K562 (cell line): ENCODE measurements around the gene OR2D2. TPM values are rescaled to one million over a fixed set of nuclear protein-coding genes. Genes with fewer than 3 reads are reported as not detected.

ENCODE experiments used
- ATF6 ChIP-seq: sonication (generic); formaldehyde crosslinking; IDR thresholded peaks from 2 replicates; pipeline ENCODE4 v1.4.0; 2020; ENCODE audit warnings: mild to moderate bottlenecking, missing genetic modification reagents
- CEBPB ChIP-seq: fragments of 450-650 bp; IDR thresholded peaks from 2 replicates; pipeline ENCODE4 v1.6.1; 2016; ENCODE audit warnings: missing genetic modification characterization, missing compliant biosample characterization
- DMBX1 ChIP-seq: fragments of 250-450 bp; sonication (Bioruptor Pico); IDR thresholded peaks from 2 replicates; pipeline ENCODE4 v1.8.0; 2022; ENCODE audit warnings: inconsistent platforms, mild to moderate bottlenecking, moderate library complexity, borderline replicate concordance
- ELF2 ChIP-seq: fragments of 250-450 bp; sonication (Bioruptor Pico); IDR thresholded peaks from 2 replicates; pipeline ENCODE4 v1.5.0; 2021; ENCODE audit warnings: mild to moderate bottlenecking
- ESRRA ChIP-seq: fragments of 450-650 bp; IDR thresholded peaks from 2 replicates; pipeline ENCODE4 v1.6.1; 2014; ENCODE audit warnings: low read depth, mild to moderate bottlenecking, moderate library complexity, borderline replicate concordance
- HDAC1 ChIP-seq, 2 experiments: fragments of 450-650 bp; IDR thresholded peaks; 2 replicates each; pipeline ENCODE4 v1.6.1; 2016 to 2017; ENCODE audit warnings: inconsistent platforms in 1 of 2, mild to moderate bottlenecking in 1 of 2, moderate library complexity in 1 of 2
- HLTF ChIP-seq: fragments of 450-650 bp; IDR thresholded peaks from 2 replicates; pipeline ENCODE4 v1.6.1; 2016
- MECOM ChIP-seq: fragments of 250-450 bp; sonication (Bioruptor Pico); IDR thresholded peaks from 2 replicates; pipeline ENCODE4 v1.8.0; 2022; ENCODE audit warnings: inconsistent platforms
- NFRKB ChIP-seq: fragments of 450-650 bp; IDR thresholded peaks from 2 replicates; pipeline ENCODE4 v1.6.1; 2016; ENCODE audit warnings: low read depth
- PHB ChIP-seq: fragments of 250-450 bp; sonication (Bioruptor Pico); IDR thresholded peaks from 2 replicates; pipeline ENCODE4 v1.5.0; 2021
- POLR2AphosphoS2 ChIP-seq: IDR thresholded peaks from 2 replicates; pipeline ENCODE4 v1.6.1; 2012; ENCODE audit warnings: low read length, improper control_type of control experiment
- RCOR1 ChIP-seq, 2 experiments: IDR thresholded peaks; 2 replicates each; pipeline ENCODE4 v1.6.1; 2012; ENCODE audit warnings: low read depth in 2 of 2, low read length in 2 of 2, borderline replicate concordance in 1 of 2, improper control_type of control experiment in 1 of 2
- U2AF2 ChIP-seq: fragments of 200-400 bp; formaldehyde crosslinking; optimal IDR thresholded peaks from 2 replicates; pipeline ENCODE3; 2017; ENCODE audit warnings: low read depth, mild to moderate bottlenecking, low read length
- ZBTB7A ChIP-seq: IDR thresholded peaks from 2 replicates; pipeline ENCODE4 v1.6.1; 2011; ENCODE audit warnings: low read depth, mild to moderate bottlenecking, low read length, moderate library complexity, borderline replicate concordance; ENCODE audit not compliant: control insufficient read depth
- ZNF224 ChIP-seq: sonication (generic); formaldehyde crosslinking; IDR thresholded peaks from 2 replicates; pipeline ENCODE4 v1.8.0; 2022; ENCODE audit warnings: mild to moderate bottlenecking, missing genetic modification reagents
- ZNF280A ChIP-seq: fragments of 450-650 bp; IDR thresholded peaks from 2 replicates; pipeline ENCODE4 v1.6.1; 2018; ENCODE audit warnings: mild to moderate bottlenecking, low read depth; ENCODE audit not compliant: partially characterized antibody
- ZNF445 ChIP-seq: fragments of 250-450 bp; sonication (Bioruptor Pico); IDR thresholded peaks from 2 replicates; pipeline ENCODE4 v1.4.0; 2020; ENCODE audit warnings: low read depth, mild to moderate bottlenecking, moderate library complexity
- ZNF644 ChIP-seq: fragments of 200-800 bp; sonication (Bioruptor generic); IDR thresholded peaks from 2 replicates; pipeline ENCODE4 v1.6.1; 2016; ENCODE audit warnings: low read depth, missing genetic modification characterization, missing compliant biosample characterization
- polyA plus RNA-seq, 8 experiments: library from polyadenylated mRNA; depleted of rRNA in 4 of 8; stranded (reverse) in 5 of 8; unstranded in 3 of 8; fragments of >200 nt; fragmentation: Nextera tagmentation in 2 of 8; fragmentation: Illumina TruSeq in 1 of 8; extraction: Ambion mirVana in 2 of 8; extraction: Trizol in 1 of 8; gene quantifications; 2 replicates each; pipeline versions ENCODE4 v1.2.1 to v1.2.3, GENCODE V29; 2011 to 2014; ENCODE audit warnings: inconsistent platforms in 1 of 8, missing spikeins in 1 of 8
- total RNA-seq, 7 experiments: library from RNA; depleted of rRNA in 6 of 7; stranded (reverse); fragments of >200 nt in 6 of 7; fragmentation: Illumina TruSeq in 2 of 7; extraction: Trizol in 2 of 7; gene quantifications; 2 replicates each; pipeline versions ENCODE4 v1.2.1 to v1.2.3, GENCODE V29; 2011 to 2021; ENCODE audit warnings: low replicate concordance in 1 of 7
- TF ChIP-seq, protein P1 (sequence below): fragments of 450-650 bp; formaldehyde crosslinking; IDR thresholded peaks from 2 replicates; pipeline ENCODE4 v1.4.0; 2022; ENCODE audit warnings: missing genetic modification characterization

Gene OR2D2
- total and polyA plus RNA-seq, 9 of the 15 experiments (the other 6 are each of a cell fraction or from before 2014, with no cell fraction given) = 0.10 to 1.0 (median 0.57) TPM; not detected in 2

- TF ChIP-seq, protein P1, sequence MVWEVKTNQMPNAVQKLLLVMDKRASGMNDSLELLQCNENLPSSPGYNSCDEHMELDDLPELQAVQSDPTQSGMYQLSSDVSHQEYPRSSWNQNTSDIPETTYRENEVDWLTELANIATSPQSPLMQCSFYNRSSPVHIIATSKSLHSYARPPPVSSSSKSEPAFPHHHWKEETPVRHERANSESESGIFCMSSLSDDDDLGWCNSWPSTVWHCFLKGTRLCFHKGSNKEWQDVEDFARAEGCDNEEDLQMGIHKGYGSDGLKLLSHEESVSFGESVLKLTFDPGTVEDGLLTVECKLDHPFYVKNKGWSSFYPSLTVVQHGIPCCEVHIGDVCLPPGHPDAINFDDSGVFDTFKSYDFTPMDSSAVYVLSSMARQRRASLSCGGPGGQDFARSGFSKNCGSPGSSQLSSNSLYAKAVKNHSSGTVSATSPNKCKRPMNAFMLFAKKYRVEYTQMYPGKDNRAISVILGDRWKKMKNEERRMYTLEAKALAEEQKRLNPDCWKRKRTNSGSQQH = peak; percentile 76; the same call in 1 of the 2 replicates
- peak in 1 of 2 experiments; percentile 58; a peak in 1 of 4 replicates for TF ChIP-seq HDAC1 (IDR thresholded peaks at IDR 0.05)
- TF ChIP-seq ZNF224 (CRISPR knock-in tag) = no peak
- TF ChIP-seq ATF6 (CRISPR knock-in tag) = no peak
- TF ChIP-seq HLTF = 0 out of 2 replicates have a peak, but pooled peaks have one; percentile 22
- TF ChIP-seq POLR2AphosphoS2 = no peak
- no peak for TF ChIP-seq CEBPB (tag)
- TF ChIP-seq ESRRA = no peak
- TF ChIP-seq NFRKB = peak; percentile 73; the same call in 1 of the 2 replicates
- no peak for TF ChIP-seq DMBX1 (CRISPR knock-in tag)
- TF ChIP-seq ELF2 (CRISPR knock-in tag) = no peak
- no peak for TF ChIP-seq ZBTB7A
- TF ChIP-seq PHB (CRISPR knock-in tag) = no peak
- 0 out of 2 replicates have a peak, but pooled peaks have one; percentile 46 for TF ChIP-seq ZNF644
- TF ChIP-seq RCOR1 (IDR thresholded peaks at IDR 0.05; ENCODE audit: borderline replicate concordance in 1 of 2, low read depth in 2 of 2, low read length in 2 of 2) = no peak
- no peak for TF ChIP-seq U2AF2
- TF ChIP-seq ZNF445 (CRISPR knock-in tag) = no peak
- TF ChIP-seq ZNF280A = no peak
- TF ChIP-seq MECOM (CRISPR knock-in tag) = no peak
These were observed 33.4 kb upstream of the OR2D2 start (continued) for GRCh38 chr11:6925636-6926207.
